ENCODE data around the gene UQCRC1.

DNA sequence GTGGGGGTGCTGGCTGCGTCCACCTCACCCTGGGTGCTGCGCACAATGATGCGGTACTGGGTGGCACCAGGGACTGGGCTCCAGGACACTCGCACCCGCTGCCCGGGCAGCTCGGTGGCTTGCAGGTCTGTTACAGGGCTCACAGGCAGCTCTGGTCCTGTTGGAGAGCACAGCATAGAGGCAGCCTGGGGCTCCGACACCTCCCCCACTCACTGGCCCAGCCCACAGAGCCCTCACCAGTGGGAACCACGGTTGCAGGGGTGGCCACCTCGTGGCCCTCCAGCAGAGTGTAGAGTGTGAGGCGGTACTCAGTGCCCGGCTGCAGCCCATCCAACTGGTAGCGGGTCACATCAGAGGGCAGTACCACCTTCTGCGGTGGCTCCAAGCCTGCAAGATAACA is 18.0 kb downstream of the UQCRC1 start:
- no peak for TF ChIP-seq CTCF (IDR thresholded peaks at IDR 0.05)
- no peak for TF ChIP-seq POLR2A (IDR thresholded peaks at IDR 0.05)

Measured in thyroid gland (tissue), 4 donors.